Measurements from ENCODE around the gene CATSPERZ.

The CATSPERZ gene

GRCh38 chr11:64289002-64289564 lies 11.1 kb upstream of the CATSPERZ start:
- no peak overlapping the region for H3K4me3 ChIP-seq (ENCODE audit: low read depth in 1 of 2, low read length in 1 of 2)
- no peak for TF ChIP-seq CTCF (IDR thresholded peaks at IDR 0.05)
- no peaks in the 10 kb centered on the region for H3K9me3 ChIP-seq
- peaks cover 50% of the 10 kb centered on the region for H3K27me3 ChIP-seq
- peaks cover 10 to 37% of the 10 kb centered on the region in 2 experiments for H3K4me1 ChIP-seq (ENCODE audit: control insufficient read depth in 1 of 2, insufficient read depth in 1 of 2, low read depth in 1 of 2, low read length in 1 of 2)
- H3K36me3 ChIP-seq = no peaks in the 10 kb centered on the region
- no peak overlapping the region for H3K27ac ChIP-seq

- H3K9me3 ChIP-seq = no peaks in the 10 kb centered on the region
- TF ChIP-seq CTCF (IDR thresholded peaks at IDR 0.05) = no peak
- H3K4me1 ChIP-seq (ENCODE audit: control insufficient read depth in 1 of 2, insufficient read depth in 1 of 2, low read depth in 1 of 2, low read length in 1 of 2) = peaks cover 7 to 29% of the 10 kb centered on the region in 2 experiments
- H3K27me3 ChIP-seq = peaks cover 66% of the 10 kb centered on the region
- no peak overlapping the region for H3K4me3 ChIP-seq (ENCODE audit: low read depth in 1 of 2, low read length in 1 of 2)
- H3K36me3 ChIP-seq = no peaks in the 10 kb centered on the region
- H3K27ac ChIP-seq = no peak overlapping the region
Measured at GRCh38 chr11:64290352-64291261, 9.6 kb upstream of the CATSPERZ start.

GRCh38 chr11:64291262-64291751 lies 8.9 kb upstream of the CATSPERZ start, which contains the start of gene KCNK4:
Gene KCNK4, plus strand, starts transcription at chr11:64291302. Its CDS starts 1,717 bp downstream, at chr11:64293019.
- H3K27ac ChIP-seq = no peak within 1 kb of the TSS
- peaks cover 73% of the 10 kb centered on the region for H3K27me3 ChIP-seq
- H3K9me3 ChIP-seq = no peaks in the 10 kb centered on the region
- peaks cover 3 to 23% of the 10 kb centered on the region in 2 experiments for H3K4me1 ChIP-seq (ENCODE audit: control insufficient read depth in 1 of 2, insufficient read depth in 1 of 2, low read depth in 1 of 2, low read length in 1 of 2)
- no peaks in the 10 kb centered on the region for H3K36me3 ChIP-seq
- H3K4me3 ChIP-seq (ENCODE audit: low read depth in 1 of 2, low read length in 1 of 2) = peak within 1 kb of the TSS in 1 of 2 experiments; percentile 14
- no peak for TF ChIP-seq CTCF (IDR thresholded peaks at IDR 0.05)

- no peak for TF ChIP-seq CTCF (IDR thresholded peaks at IDR 0.05)
- H3K9me3 ChIP-seq = no peaks in the 10 kb centered on the region
- no peak overlapping the region for H3K27ac ChIP-seq
- peak overlapping the region in 1 of 2 experiments; percentile 14 for H3K4me3 ChIP-seq (ENCODE audit: low read depth in 1 of 2, low read length in 1 of 2)
- no peaks in the 10 kb centered on the region for H3K36me3 ChIP-seq
- H3K27me3 ChIP-seq = peaks cover 78% of the 10 kb centered on the region
- peaks cover 0 to 19% of the 10 kb centered on the region in 2 experiments for H3K4me1 ChIP-seq (ENCODE audit: control insufficient read depth in 1 of 2, insufficient read depth in 1 of 2, low read depth in 1 of 2, low read length in 1 of 2)
Measured at GRCh38 chr11:64291752-64292459, 8.3 kb upstream of the CATSPERZ start.

- H3K36me3 ChIP-seq = no peaks in the 10 kb centered on the region
- no peak for TF ChIP-seq CTCF (IDR thresholded peaks at IDR 0.05)
- H3K9me3 ChIP-seq = no peaks in the 10 kb centered on the region
- H3K4me3 ChIP-seq (ENCODE audit: low read depth in 1 of 2, low read length in 1 of 2) = peak overlapping the region in 1 of 2 experiments; percentile 14
- peaks cover 0 to 19% of the 10 kb centered on the region in 2 experiments for H3K4me1 ChIP-seq (ENCODE audit: control insufficient read depth in 1 of 2, insufficient read depth in 1 of 2, low read depth in 1 of 2, low read length in 1 of 2)
- H3K27me3 ChIP-seq = peaks cover 86% of the 10 kb centered on the region
- no peak overlapping the region for H3K27ac ChIP-seq
Measured at GRCh38 chr11:64292460-64293254, 7.5 kb upstream of the CATSPERZ start.

Measured in neutrophil (primary cell).